Measurements from ENCODE around the gene TMEM109. TPM values are rescaled to one million over a fixed set of nuclear protein-coding genes. Genes with fewer than 3 reads are reported as not detected.
A peak's percentile ranks its signal among the peaks of the same experiment; 100 is the strongest.

The TMEM109 gene
- total and polyA plus RNA-seq, 9 of the 15 experiments (the other 6 are each of a cell fraction or from before 2014, with no cell fraction given): 9.2 to 71.3 (median 30.5) TPM

GRCh38 chr11:60944490-60945294, 30.7 kb downstream of the TMEM109 start (continued):
- no peak for TF ChIP-seq HSF4 (CRISPR knock-in tag; IDR thresholded peaks at IDR 0.05; ENCODE audit: borderline replicate concordance)
- TF ChIP-seq POLR2AphosphoS2 (IDR thresholded peaks at IDR 0.05; ENCODE audit: low read length): no peak
- no peak for TF ChIP-seq PRPF4 (IDR thresholded peaks at IDR 0.05; ENCODE audit: insufficient read depth, low read depth, low read length, poor library complexity, severe bottlenecking)
- TF ChIP-seq THAP7 (CRISPR knock-in tag; IDR thresholded peaks at IDR 0.05): no peak
- no peak for TF ChIP-seq ZNF143 (CRISPR knock-in tag; IDR thresholded peaks at IDR 0.05)
- no peak for TF ChIP-seq ZBTB33 (CRISPR knock-in tag; IDR thresholded peaks at IDR 0.05)
- TF ChIP-seq REST (IDR thresholded peaks at IDR 0.05; ENCODE audit: borderline replicate concordance): 0 out of 2 replicates have a peak, but pooled peaks have one; percentile 8
- TF ChIP-seq REST (CRISPR knock-in tag; IDR thresholded peaks at IDR 0.05; ENCODE audit: low read depth): no peak
- TF ChIP-seq CLOCK (CRISPR knock-in tag; IDR thresholded peaks at IDR 0.05; ENCODE audit: borderline replicate concordance): no peak
- no peak for TF ChIP-seq USF2 (CRISPR knock-in tag; IDR thresholded peaks at IDR 0.05)

Measured in K562 (cell line).